Left colon (tissue), 2 donors: Measurements from ENCODE around the gene MYT1. TPM values are rescaled to one million over a fixed set of nuclear protein-coding genes. Genes with fewer than 3 reads are reported as not detected.

Experiments used
- ATAC-seq: fragments of 200-7000 bp; cut with Tn5 transposase; one replicate; pipeline ENCODE4 v1.9.1; 2020; ENCODE audit warnings: mild to moderate bottlenecking, moderate library complexity
- DNase-seq, 2 donors: peaks; one replicate each; pipeline ENCODE4 v3.0.0-alpha.2; 2020
- intact Hi-C, 2 donors: fragments of 100-400 bp; cut with DNase I in 1 of 2; cut with micrococcal nuclease in 1 of 2; formaldehyde crosslinking; loops; one replicate each; pipeline versions ENCODE4 v1.11.2 to v1.14.0; 2022; cut with DNase I, micrococcal nuclease
- total RNA-seq, 2 donors: library from RNA; stranded (reverse); fragmentation: NEBNext Ultra II Directional; extraction: Animal tissue kit (Norgen Biotek cat#: 25700); gene quantifications; one replicate each; pipeline ENCODE4 v1.2.1, GENCODE V29; 2021
- donor health status: DM: no; HTN: no; CAD: no.
- donor health status: DM: yes; HTN: yes; CAD: no.

The MYT1 gene
- total RNA-seq, 2 donors from 2014 or later = 0.06 to 0.11 TPM

- intact Hi-C loops = no loop called here
- DNase-seq (no peak), ATAC-seq (no peak)
Observed at GRCh38 chr20:64151633-64152530, 12.4 kb upstream of the MYT1 start.

GRCh38 chr20:64152906-64153305 lies 11.3 kb upstream of the MYT1 start:
- intact Hi-C loops = no loop called here
- DNase-seq (no peak), ATAC-seq (no peak)

GRCh38 chr20:64153410-64153809 lies 10.8 kb upstream of the MYT1 start:
- DNase-seq (no peak), ATAC-seq (no peak)
- intact Hi-C loops = no loop called here

- ATAC-seq (no peak), DNase-seq (no peak)
- intact Hi-C loops = no loop called here
Observed at GRCh38 chr20:64153861-64154589, 10.2 kb upstream of the MYT1 start.

- no peak for ATAC-seq
- DNase-seq = no peak
- intact Hi-C loops = no loop called here
Observed at GRCh38 chr20:64154590-64155257, 9.5 kb upstream of the MYT1 start.

- ATAC-seq = no peak
- DNase-seq = no peak
Observed at GRCh38 chr20:64155258-64156135, 8.8 kb upstream of the MYT1 start.

GRCh38 chr20:64156136-64156885 lies 7.9 kb upstream of the MYT1 start:
- DNase-seq (no peak), ATAC-seq (no peak)
- intact Hi-C loops = no loop called here

More at GRCh38 chr20:64155258-64156135, 8.8 kb upstream of the MYT1 start:
- intact Hi-C loops = no loop called here

- no peak for ATAC-seq
Observed at GRCh38 chr20:64156886-64157875, 7.1 kb upstream of the MYT1 start.

GRCh38 chr20:64157878-64158277 lies 6.4 kb upstream of the MYT1 start:
- intact Hi-C loops = no loop called here
- ATAC-seq = no peak

More at GRCh38 chr20:64156886-64157875, 7.1 kb upstream of the MYT1 start:
- intact Hi-C loops = no loop called here
- DNase-seq = no peak

GRCh38 chr20:64158346-64159285 lies 5.6 kb upstream of the MYT1 start:
- intact Hi-C loops = no loop called here
- ATAC-seq (no peak), DNase-seq (no peak)

More at GRCh38 chr20:64157878-64158277, 6.4 kb upstream of the MYT1 start:
- DNase-seq = no peak

GRCh38 chr20:64159286-64159680 lies 5.0 kb upstream of the MYT1 start:
- intact Hi-C loops = no loop called here
- no peak for DNase-seq
- ATAC-seq = no peak

GRCh38 chr20:64159711-64160110 lies 4.5 kb upstream of the MYT1 start:
- intact Hi-C loops = no loop called here
- ATAC-seq = no peak
- DNase-seq = no peak

GRCh38 chr20:64160118-64160517 lies 4.1 kb upstream of the MYT1 start:
- no peak for DNase-seq
- ATAC-seq = no peak
- intact Hi-C loops = no loop called here

- intact Hi-C loops = no loop called here
- ATAC-seq (no peak), DNase-seq (no peak)
Observed at GRCh38 chr20:64160526-64161355, 3.5 kb upstream of the MYT1 start.
